GM18505 (cell line): ENCODE data around the gene RAB27B.

Experiments
- ATAC-seq: cut with Tn5 transposase; IDR thresholded peaks from one replicate; pipeline ENCODE4 v1.9.1; 2021; ENCODE audit not compliant: unreplicated experiment
- POLR2A ChIP-seq: IDR thresholded peaks from 4 replicates; pipeline ENCODE4 v1.6.1; 2011; ENCODE audit warnings: borderline replicate concordance; ENCODE audit not compliant: insufficient read depth, insufficient read length; ENCODE audit errors: extremely low read depth

The RAB27B gene, protein sequence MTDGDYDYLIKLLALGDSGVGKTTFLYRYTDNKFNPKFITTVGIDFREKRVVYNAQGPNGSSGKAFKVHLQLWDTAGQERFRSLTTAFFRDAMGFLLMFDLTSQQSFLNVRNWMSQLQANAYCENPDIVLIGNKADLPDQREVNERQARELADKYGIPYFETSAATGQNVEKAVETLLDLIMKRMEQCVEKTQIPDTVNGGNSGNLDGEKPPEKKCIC

DNA sequence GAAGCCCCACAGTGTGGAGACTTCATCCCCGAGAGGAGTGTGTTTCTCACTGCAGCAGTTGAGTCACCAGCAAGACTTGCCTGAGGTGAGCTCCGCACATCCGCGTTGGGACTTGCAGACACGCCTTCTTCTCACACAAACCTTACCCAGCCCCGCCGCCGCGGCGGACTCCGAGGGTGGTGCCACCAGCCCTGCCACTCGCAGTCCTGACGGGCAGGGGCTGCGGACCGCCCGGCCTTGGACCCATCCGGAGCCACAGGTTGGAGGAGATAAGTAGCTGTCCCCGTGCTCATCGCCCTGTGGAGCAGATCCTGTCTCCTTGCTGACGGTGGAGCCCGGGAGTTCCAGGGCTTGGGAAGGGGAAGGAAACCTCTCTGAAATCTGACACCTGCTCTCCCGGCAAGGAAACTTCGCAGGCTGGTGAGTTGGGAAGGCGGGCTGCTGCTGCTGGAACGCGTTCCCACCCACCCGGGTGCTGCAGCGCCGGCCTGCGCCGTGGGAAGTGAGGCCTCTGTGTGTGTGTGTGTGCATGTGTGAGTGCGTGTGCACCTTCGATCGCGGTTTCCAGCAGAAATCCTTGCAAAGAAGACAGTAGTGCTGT is at the start of gene RAB27B:
RAB27B (plus strand) TSS at position 197 of the 601 bp plus-strand sequence. CDS start 49,109 bp downstream, outside the sequence.
- no peak for TF ChIP-seq POLR2A
- ATAC-seq, result no peak

DNA sequence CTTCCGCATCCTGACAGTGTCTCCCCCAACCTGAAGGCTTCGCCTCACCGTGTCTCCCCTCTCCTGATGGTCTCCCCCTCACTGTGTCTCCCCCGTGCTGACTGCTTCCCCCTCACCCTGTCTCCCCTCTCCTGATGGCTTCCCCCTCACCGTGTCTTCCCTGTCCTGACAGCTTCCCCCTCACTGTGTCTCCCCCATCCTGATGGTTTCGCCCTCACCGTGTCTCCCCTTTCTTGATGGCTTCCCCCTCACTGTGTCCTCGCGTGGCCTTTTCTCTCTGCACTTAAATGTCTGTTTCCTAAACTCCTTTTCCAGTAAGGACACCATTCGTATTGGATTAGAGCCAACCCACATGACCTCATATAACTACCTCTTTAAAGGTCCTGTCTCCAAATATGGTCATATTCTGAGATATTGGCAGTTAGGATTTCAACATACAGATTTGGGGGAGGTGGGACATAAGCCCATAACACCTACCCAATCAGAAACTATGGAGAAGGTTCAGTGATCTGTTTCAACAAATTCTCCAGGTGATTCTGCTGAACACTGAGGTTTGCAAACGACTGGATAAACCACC is 47.9 kb upstream of the RAB27B start:
- no peak for ATAC-seq
- TF ChIP-seq POLR2A, result no peak

GRCh38 chr18:54780970-54781369 is 47.3 kb upstream of the RAB27B start:
- ATAC-seq, result no peak
- TF ChIP-seq POLR2A, result no peak

DNA sequence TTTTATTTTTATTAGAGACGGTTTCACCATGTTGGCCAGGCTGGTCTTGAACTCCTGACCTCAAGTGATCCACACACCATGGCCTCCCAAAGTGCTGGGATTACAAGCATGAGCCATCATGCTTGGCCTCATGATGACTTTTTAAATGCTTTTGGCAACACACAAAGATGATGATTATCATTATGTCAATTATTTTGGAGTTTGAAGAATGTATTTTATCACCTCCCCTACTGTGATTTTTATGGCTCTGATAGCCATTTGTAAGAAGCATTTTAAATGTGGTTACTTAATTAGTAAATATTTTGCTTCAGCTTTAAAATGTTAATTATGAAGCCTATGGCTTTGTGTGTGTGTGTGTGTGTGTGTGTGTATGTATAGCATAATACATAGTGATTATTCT is 45.1 kb upstream of the RAB27B start:
- ATAC-seq, result no peak
- no peak for TF ChIP-seq POLR2A

- ATAC-seq, result no peak
- TF ChIP-seq POLR2A, result no peak
Measured at GRCh38 chr18:54786206-54786605, 42.1 kb upstream of the RAB27B start.

DNA sequence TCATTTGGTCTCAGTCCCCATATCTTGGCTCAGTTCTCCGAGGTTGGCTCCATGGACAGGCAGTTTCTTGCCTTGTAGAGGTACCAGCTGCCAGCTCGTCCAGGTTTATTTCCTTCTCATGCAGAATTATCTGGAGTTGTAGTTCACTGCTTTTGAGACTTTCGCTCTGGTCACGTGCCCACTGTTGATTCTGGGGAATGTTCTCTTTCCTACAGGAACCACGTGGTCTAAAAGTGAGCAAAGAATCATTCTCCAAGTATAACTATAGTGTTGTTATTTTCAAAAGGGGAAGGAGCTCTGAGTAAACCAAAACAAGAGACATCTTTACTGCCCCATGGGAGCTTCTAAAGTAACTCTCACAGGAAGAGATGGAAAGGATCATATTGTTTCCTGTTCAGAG is 41.2 kb upstream of the RAB27B start:
- no peak for ATAC-seq
- no peak for TF ChIP-seq POLR2A

DNA sequence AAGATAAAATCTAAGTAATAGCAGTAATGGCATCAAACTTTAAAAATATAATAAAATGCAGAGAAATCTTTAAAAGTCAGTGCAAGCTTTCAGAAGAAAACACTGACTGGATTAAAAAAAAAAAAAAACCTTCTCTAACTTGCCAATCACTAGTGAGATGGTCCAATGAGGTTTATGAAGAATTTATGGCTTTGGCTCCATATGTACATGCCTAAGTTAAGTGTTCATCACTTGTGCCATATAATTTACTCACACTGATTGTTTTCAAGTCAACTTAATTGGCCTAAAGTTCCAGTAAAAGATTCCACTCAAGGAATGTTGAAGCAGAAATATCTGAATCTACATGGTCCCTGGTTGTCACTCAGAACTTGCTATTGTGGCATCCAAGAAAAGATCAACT is 40.7 kb upstream of the RAB27B start:
- ATAC-seq, result no peak
- no peak for TF ChIP-seq POLR2A

- no peak for TF ChIP-seq POLR2A
- ATAC-seq, result no peak
Measured at GRCh38 chr18:54790109-54790508, 38.2 kb upstream of the RAB27B start.

GRCh38 chr18:54791657-54792056 is 36.6 kb upstream of the RAB27B start:
- TF ChIP-seq POLR2A, result no peak
- no peak for ATAC-seq

- ATAC-seq, result no peak
- TF ChIP-seq POLR2A, result no peak
Measured at GRCh38 chr18:54792079-54792478, 36.2 kb upstream of the RAB27B start.

DNA sequence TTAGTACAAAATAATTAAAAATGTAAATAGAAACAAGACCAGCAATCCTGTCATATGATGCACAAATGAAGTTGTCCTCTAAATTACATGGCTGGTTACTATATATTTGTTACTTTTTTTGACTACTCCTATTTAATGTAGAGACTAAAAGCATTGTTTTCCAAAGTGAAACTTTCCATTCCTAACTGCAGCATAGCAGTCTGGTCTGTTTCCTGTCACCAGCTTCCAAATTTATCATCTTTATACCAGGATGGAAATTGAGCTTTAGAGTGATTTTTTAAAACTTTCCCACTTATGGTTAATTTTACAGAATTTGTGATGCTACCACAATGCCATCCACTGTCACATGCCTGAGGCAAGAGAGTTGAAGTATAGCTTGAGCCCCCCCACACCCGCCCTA is 33.5 kb upstream of the RAB27B start:
- TF ChIP-seq POLR2A, result no peak
- no peak for ATAC-seq

GRCh38 chr18:54798186-54798585 is 30.1 kb upstream of the RAB27B start:
- no peak for ATAC-seq
- TF ChIP-seq POLR2A, result no peak

- TF ChIP-seq POLR2A, result no peak
- no peak for ATAC-seq
Measured at GRCh38 chr18:54801374-54801773, 26.9 kb upstream of the RAB27B start.

GRCh38 chr18:54802178-54802577 is 26.1 kb upstream of the RAB27B start:
- no peak for ATAC-seq
- TF ChIP-seq POLR2A, result no peak
